ENCODE results near the gene TMEM245.

DNA sequence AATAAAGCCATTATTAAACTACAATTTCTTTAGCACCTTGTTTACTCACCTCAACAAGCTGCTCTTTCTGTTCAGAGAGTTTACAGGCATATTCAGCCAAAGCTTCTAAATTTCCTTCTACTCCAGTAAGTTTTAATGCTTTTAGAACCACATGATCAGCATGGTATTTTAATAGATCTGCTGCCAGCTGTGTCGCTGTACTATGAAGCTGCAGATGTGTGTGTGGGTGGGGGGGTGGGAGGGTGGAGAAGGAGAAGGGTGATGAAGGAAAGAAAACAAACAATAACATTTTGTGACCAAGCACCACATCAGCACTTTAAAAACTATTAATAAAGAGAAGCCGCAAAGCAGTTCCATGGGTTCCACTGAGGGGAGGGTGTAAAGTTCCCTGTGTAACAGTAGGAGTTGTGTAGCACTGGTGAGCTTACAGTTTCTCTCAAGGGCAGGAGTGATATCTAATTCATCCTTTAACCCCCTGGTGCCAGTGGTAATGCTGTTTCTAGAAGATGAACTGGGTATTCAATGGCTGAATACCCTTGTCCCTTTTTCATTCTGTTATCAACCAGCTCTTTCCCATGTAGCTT lies 147.0 kb downstream of the TMEM245 start:
- TF ChIP-seq, protein P1, sequence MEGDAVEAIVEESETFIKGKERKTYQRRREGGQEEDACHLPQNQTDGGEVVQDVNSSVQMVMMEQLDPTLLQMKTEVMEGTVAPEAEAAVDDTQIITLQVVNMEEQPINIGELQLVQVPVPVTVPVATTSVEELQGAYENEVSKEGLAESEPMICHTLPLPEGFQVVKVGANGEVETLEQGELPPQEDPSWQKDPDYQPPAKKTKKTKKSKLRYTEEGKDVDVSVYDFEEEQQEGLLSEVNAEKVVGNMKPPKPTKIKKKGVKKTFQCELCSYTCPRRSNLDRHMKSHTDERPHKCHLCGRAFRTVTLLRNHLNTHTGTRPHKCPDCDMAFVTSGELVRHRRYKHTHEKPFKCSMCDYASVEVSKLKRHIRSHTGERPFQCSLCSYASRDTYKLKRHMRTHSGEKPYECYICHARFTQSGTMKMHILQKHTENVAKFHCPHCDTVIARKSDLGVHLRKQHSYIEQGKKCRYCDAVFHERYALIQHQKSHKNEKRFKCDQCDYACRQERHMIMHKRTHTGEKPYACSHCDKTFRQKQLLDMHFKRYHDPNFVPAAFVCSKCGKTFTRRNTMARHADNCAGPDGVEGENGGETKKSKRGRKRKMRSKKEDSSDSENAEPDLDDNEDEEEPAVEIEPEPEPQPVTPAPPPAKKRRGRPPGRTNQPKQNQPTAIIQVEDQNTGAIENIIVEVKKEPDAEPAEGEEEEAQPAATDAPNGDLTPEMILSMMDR (IDR thresholded peaks at IDR 0.05) = no peak
- TF ChIP-seq POLR2A (IDR thresholded peaks at IDR 0.05) = no peak
